ENCODE data around the gene NTN1.

The NTN1 gene

DNA sequence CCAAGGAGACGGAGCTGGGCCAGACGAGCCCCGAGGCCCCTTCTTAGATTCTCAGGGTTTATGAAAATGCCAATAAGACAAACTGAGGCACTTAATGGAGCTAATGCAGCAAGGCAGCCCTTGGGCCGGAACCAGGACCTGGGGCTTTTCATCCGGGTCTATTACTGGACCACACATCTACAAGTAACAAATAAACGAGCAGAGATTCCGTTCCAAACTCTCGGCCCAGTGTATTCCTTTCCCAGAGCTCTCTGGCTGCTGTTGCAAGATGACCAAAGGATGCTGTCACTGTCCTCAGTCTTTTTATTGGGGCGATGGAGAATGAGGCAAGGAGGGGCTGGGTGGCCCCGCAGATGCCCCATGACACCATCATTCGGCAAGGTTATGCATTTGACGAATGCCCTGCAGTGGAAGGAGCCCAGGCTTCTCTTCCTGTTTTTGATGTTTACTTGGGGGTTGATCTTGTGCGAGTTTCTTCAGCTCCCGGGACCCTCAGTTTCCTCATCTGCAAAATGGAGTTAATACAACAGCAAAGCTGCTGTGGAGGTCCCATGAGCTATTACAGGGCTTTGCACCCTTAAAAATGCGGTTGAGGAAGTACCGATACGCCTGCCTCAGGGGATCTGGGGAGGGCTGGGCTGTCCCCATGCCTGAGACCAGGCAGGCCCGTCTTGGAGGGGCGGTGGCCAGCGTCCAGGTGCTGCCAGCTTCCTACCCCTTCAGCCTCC, 1.1 kb upstream of the NTN1 start:
- TF ChIP-seq, protein P1, sequence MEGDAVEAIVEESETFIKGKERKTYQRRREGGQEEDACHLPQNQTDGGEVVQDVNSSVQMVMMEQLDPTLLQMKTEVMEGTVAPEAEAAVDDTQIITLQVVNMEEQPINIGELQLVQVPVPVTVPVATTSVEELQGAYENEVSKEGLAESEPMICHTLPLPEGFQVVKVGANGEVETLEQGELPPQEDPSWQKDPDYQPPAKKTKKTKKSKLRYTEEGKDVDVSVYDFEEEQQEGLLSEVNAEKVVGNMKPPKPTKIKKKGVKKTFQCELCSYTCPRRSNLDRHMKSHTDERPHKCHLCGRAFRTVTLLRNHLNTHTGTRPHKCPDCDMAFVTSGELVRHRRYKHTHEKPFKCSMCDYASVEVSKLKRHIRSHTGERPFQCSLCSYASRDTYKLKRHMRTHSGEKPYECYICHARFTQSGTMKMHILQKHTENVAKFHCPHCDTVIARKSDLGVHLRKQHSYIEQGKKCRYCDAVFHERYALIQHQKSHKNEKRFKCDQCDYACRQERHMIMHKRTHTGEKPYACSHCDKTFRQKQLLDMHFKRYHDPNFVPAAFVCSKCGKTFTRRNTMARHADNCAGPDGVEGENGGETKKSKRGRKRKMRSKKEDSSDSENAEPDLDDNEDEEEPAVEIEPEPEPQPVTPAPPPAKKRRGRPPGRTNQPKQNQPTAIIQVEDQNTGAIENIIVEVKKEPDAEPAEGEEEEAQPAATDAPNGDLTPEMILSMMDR (IDR thresholded peaks at IDR 0.05; ENCODE audit: low read length, missing control alignments): no peak
- H3K4me3 ChIP-seq (replicated peaks; ENCODE audit: low read depth, low read length): no peak overlapping the region
- DNase-seq (ENCODE audit: low read depth): no peak

DNA sequence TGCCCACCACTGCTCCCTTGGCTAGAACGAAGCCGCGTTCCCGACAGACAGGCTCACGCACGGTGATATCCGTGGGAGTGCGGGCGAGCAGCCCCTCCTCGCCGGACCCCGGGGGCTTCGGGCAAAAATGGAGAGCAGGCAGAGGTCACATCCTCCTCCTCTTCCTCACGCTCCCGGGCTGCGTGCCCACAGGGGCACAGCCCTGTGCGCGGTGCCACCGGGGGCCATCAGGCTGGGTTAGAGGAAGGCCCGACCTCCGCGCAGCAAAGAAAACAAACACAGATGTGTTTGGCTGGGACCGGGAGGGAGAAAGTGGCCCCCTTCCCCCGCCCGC, 519 bp upstream of the NTN1 start:
- TF ChIP-seq, protein P1 (IDR thresholded peaks at IDR 0.05; ENCODE audit: low read length, missing control alignments): no peak
- DNase-seq (ENCODE audit: low read depth): no peak
- H3K4me3 ChIP-seq (replicated peaks; ENCODE audit: low read depth, low read length): peak overlapping the region; percentile 45

DNA sequence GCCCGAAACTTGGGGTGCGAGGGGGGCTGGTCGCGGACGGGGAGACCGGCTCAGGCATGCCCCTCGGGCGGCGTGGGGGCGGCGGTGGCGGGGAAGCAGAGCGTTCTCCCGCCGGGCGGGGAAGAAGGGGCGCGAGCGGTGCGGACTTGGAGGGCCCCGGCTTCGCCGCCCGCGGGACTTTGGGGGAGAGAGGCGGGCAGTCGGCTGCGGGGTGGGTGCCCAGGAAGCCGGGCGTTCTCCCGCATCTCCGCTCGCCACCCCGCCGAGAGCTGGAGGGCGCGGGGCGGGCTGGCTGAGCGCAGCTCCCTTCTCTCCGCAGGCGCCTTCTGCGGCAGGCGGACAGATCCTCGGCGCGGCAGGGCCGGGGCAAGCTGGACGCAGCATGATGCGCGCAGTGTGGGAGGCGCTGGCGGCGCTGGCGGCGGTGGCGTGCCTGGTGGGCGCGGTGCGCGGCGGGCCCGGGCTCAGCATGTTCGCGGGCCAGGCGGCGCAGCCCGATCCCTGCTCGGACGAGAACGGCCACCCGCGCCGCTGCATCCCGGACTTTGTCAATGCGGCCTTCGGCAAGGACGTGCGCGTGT, 772 bp downstream of the NTN1 start:
- TF ChIP-seq, protein P1 (IDR thresholded peaks at IDR 0.05; ENCODE audit: low read length, missing control alignments): no peak
- H3K4me3 ChIP-seq (replicated peaks; ENCODE audit: low read depth, low read length): peak overlapping the region; percentile 45
- peak; percentile 21 for DNase-seq (ENCODE audit: low read depth)

DNA sequence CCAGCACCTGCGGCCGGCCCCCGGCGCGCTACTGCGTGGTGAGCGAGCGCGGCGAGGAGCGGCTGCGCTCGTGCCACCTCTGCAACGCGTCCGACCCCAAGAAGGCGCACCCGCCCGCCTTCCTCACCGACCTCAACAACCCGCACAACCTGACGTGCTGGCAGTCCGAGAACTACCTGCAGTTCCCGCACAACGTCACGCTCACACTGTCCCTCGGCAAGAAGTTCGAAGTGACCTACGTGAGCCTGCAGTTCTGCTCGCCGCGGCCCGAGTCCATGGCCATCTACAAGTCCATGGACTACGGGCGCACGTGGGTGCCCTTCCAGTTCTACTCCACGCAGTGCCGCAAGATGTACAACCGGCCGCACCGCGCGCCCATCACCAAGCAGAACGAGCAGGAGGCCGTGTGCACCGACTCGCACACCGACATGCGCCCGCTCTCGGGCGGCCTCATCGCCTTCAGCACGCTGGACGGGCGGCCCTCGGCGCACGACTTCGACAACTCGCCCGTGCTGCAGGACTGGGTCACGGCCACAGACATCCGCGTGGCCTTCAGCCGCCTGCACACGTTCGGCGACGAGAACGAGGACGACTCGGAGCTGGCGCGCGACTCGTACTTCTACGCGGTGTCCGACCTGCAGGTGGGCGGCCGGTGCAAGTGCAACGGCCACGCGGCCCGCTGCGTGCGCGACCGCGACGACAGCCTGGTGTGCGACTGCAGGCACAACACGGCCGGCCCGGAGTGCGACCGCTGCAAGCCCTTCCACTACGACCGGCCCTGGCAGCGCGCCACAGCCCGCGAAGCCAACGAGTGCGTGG, 1.5 kb downstream of the NTN1 start:
- H3K4me3 ChIP-seq (replicated peaks; ENCODE audit: low read depth, low read length): no peak overlapping the region
- TF ChIP-seq, protein P1 (IDR thresholded peaks at IDR 0.05; ENCODE audit: low read length, missing control alignments): no peak
- peak; percentile 11 for DNase-seq (ENCODE audit: low read depth)

DNA sequence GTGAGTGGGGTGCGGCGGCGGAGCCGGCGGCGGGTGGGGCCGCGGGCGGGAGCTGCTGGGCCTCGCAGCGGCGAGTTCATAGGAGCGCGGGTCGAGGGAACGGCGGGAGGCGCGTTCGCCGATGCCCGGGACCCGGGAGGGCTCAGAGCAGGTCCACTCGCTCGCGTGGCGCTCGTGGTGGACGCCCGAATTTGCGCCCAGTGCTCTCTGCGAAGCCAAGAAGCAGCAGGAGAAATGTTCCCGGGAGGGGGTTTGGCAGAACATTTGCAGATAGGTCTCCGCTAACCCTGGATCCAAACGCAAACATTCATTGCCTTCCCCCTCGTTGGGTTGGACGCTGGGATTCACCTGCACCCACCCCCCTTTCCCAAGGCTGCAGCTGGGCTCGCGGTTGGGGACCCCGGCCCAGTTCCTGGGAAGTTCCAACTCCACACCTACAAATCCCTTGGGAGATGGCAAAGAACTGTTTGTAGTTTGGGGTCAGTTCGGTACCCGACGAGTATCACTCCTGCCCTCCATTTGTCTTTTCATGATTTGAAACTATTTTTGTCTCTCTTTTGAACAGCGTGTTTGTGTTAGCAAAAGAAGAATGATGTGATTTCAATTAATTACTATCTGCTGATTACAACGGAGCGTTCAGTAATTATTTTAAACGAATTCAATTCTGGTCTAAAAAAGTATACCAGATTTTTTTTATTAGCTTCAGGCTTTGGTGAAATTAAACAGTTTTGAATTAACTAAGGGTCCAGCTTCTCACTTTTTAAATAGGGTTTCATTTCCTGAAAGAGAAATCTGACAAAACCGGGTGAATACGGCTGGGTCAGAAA, 2.3 kb downstream of the NTN1 start:
- DNase-seq (ENCODE audit: low read depth): no peak
- no peak overlapping the region for H3K4me3 ChIP-seq (replicated peaks; ENCODE audit: low read depth, low read length)
- TF ChIP-seq, protein P1 (IDR thresholded peaks at IDR 0.05; ENCODE audit: low read length, missing control alignments): no peak

DNA sequence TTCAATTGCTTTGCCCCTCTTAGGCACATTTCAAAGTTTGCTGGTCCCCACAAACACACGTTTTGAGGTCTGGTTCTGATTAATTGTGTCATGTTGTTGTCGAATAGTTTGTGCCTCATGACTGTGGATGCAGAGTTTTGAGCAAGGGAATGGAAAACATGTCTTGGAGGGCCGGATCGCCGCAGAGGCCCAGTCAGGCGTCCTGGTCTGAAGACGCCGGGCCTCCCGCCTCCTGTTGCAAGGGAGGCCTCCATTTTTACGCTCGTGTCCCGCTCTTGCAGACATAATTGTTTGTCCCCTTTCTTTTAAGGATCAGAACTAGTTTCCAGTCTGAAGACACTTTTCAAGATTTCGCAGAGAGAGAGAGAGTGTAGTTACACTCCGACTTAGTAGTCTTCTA, 3.2 kb downstream of the NTN1 start:
- TF ChIP-seq, protein P1 (IDR thresholded peaks at IDR 0.05; ENCODE audit: low read length, missing control alignments): no peak
- no peak for DNase-seq (ENCODE audit: low read depth)
- H3K4me3 ChIP-seq (replicated peaks; ENCODE audit: low read depth, low read length): no peak overlapping the region

Measured in fibroblast of pulmonary artery (primary cell).